SH-SY5Y (cell line): ENCODE results near the gene SIMC1.

ENCODE experiments used
- GATA2 ChIP-seq: IDR thresholded peaks from 2 replicates; pipeline ENCODE4 v1.6.1; 2011; ENCODE audit warnings: mild to moderate bottlenecking, low read depth, low read length
- GATA3 ChIP-seq: IDR thresholded peaks from 2 replicates; pipeline ENCODE4 v1.6.1; 2011; ENCODE audit warnings: low read depth, mild to moderate bottlenecking, low read length, moderate library complexity

- TF ChIP-seq GATA2 (no peak), GATA3 (no peak)
These were observed 117.4 kb downstream of the SIMC1 start for GRCh38 chr5:176355400-176356178.
